ENCODE measurements around the gene STARD9.
"Not testable (repeated sequence)": the region's sequence is repeated elsewhere in the genome, so short reads cannot be mapped to it uniquely, and the experiment has no call there.

STARD9 gene

DNA sequence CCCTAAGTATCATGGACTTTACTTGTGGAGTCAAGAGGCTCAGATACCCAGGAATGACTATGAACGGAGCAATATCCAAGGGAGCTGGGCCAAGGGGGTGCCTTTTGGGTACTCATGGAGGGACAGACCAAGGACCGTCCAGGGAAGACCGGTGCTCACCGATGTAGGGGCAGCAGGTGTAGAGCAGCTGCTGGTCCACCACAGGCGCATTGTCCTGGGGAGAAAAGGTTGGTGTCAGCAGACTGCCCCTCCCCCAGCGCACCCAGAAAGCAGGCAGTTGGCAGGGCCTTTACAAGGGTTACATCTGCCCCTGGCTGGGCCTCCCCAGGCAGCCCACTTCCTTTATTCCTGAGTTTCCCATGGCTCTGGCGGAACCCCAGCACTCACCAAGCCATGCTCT is 154.0 kb downstream of the STARD9 start:
- no peak for DNase-seq (ENCODE audit: low read depth)

DNA sequence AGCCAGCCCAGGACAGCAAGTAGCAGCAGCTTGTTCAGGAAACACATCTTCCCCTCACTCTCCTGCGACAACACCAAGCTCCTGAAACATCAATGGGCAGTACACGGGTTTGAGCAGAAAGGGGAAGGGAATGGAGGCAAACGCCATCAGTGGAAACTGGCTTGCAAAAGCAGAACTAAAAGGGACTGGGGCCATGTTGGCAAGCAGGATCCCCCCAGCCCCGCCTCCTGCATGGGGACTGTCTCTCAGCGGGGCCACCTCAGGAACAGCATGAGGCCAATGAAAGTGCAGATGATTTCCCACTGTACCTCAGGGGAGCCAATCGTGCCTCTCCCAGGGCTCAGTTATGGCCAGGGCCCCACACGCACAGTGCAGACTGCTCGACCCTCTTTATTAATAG is 154.7 kb downstream of the STARD9 start:
- no peak for DNase-seq (ENCODE audit: low read depth)

DNA sequence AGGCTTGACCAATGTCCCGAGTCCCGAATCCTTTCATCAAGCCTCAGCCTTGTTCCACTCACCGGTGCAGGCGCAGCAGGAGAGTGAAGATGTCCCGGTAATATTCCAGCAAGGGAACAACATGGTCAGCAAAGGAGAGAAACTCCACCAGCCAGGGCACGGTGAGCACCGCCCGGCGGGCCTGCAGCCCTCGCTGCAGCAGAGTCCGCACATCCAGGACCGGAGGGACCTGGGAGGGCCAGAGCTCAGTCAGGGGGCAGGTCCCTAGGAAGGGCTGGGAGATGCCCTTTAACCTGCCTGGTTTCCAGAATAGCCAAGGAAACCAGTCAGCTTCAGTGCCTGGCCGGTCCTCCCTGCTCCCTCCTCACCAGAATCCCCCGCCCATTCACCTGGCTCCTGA is 155.1 kb downstream of the STARD9 start:
- no peak for DNase-seq (ENCODE audit: low read depth)

DNA sequence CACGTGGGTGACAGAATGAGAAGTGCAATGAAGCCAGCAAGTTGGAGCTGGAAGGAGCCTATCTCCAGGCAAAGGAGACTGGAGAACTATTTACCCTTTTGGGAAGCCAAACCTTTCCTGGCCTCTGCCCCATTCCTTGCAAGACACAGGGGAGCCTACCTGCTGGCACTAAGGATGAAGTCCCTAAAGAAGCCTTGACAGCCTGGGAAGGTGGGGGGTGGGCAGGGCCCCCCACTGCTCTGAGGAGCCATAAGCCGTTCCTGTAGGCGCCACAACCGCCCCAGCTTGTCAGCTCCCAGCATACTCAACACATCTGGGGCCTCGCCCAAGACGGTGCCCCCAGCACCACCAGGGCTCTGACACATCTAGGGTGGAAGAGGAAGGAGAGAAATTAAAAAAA is 156.1 kb downstream of the STARD9 start:
- no peak for DNase-seq (ENCODE audit: low read depth)

DNA sequence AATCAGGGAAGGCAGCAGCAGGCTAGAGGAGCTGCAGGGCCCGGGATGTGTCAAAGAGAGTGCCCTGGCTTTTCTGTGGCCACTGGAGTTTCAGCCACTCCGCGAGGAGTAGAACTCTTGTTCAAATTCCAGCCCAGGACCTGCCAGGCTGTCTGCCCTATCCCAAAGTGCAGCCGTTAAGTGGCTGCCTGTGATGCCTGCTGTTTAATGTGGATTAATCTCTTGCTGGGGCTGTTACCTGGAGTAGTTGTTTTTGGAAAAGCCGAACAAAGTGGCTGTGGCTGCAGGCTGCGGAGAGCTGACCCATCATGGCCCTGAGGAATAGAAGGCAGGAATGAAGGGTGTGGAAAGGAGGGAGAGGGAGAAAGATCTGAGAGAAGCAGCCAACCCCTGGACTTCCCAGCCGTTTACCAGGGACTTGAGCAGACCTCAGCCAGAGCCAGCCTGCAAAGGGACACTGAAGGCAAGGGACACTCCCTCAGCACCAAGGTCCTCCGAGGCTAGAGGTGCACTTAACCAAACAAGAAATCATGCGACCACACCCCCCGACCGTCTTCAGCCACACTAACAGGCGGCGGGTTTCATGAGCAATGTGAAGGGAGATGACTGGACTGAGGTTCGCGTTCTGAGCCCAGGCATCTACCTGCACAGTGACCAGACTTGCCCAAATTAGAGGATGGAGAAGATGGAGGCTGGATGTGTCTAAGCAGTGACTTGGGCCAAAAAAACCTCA is 156.9 kb downstream of the STARD9 start:
- DNase-seq (ENCODE audit: low read depth) = no peak

DNA sequence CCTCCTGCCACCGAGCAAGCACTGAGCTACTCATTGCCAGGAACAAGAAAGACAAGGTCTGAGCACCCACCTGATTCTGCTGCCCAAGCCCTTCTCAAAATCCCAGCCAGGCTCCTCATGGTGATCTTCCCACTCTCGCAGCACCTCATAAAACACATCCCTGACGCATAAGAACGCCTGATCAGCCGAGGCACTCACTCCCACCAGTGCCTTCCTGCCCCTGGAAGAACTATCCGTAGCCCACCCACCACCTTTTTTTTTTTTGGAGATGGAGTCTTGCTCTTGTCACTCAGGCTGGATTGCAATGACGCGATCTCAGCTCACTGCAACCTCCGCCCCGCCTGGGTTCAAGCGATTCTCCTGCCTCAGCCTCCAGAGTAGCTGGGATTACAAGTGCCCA is 157.6 kb downstream of the STARD9 start:
- no peak for DNase-seq (ENCODE audit: low read depth)

DNA sequence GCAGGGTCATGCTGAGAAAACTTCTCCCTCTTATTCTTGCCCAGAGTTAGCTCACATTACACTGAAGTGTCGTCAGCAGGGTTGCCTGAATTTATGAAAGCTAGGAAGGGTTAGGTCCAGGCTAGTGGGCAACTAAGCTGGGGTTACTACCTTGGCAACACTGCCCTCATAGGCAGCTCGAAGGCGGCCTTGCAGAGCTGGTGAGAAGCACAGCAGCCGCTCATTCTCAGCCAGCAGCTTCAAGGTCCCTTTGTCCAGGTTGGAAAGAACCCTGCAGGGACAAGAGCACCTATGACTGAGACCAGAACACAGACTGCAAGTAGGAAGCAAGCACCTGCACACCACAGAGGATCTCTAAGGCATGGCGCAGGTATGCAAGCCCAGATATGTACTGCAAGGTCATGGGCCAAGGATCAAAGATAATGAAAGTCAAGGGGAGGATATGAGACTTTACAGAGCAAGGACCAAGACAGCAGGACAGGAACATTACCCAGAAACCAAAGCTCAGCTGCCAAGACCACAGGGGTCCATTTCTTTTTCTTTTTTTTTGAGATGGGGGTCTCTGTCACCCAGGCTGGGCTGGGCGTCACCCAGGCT is 158.8 kb downstream of the STARD9 start:
- DNase-seq (ENCODE audit: low read depth) = no peak

DNA sequence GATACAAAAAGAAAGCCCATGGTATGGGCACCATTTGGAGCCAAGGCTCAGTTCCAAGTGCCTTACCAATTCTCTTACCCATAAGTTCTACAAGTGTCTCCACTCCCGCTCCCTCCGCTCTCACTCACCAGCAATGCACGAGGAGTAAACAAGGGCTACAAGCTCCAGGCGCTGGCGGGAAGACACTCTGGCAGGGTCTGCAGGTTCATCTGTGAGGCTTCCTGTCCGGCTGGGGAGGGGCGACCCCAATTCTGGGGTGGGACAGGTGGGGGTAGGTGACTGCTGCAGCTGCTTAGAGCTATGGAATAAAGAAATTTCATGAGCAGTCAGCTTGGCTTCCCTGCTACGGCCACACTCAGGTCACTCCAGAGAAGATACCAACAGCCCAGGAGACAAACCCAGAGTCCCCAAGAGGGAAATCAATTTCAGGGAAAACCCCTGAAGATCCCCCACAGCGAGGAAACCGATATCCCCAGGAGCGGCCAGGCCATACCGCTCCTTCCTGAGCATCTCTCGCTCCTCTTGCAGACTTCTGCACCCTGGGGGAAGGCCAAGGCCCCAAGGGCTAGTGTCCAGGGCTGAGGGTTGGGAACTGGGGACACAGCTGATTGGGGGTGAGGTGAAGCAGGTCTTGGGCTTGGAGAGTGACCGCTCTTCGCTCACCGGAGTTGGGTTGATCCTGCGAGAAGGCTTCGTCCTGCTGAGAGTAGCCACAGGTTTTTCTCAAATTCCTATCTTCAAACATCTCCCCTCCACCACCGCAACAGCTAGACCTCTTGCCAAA is 160.2 kb downstream of the STARD9 start:
- no peak for DNase-seq (ENCODE audit: low read depth)

DNA sequence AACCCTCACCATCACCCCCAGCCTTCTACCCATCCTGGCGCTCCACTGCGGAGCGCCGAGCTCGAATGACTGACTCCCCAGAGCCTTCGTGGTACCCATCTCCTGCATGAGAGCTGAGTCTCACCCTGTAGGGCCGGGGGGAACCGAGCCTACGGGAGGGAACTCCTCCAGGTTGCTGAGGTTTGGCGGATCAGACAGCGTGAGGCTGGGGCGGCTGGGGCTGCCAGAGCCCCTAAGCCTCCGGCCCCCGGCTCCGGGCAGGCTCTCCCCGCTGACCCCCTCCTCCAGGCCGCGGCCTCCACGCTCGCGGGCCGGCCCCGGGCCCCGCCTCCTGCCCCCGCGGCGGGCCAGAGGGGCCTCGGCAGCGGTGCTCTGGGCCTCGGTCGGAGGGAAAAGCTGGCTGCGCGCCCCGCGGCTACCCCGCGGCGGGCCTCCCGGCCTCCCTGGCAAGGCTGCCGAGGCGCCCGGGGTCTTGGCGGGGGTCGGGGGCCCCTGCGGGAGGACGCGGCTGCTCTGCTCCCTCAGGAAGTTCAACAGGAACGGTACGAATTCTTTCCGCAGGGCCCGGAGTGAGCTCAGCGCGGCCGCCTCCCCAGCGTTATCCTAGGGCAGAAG is 160.9 kb downstream of the STARD9 start:
- DNase-seq (ENCODE audit: low read depth) = peak; percentile 12

DNA sequence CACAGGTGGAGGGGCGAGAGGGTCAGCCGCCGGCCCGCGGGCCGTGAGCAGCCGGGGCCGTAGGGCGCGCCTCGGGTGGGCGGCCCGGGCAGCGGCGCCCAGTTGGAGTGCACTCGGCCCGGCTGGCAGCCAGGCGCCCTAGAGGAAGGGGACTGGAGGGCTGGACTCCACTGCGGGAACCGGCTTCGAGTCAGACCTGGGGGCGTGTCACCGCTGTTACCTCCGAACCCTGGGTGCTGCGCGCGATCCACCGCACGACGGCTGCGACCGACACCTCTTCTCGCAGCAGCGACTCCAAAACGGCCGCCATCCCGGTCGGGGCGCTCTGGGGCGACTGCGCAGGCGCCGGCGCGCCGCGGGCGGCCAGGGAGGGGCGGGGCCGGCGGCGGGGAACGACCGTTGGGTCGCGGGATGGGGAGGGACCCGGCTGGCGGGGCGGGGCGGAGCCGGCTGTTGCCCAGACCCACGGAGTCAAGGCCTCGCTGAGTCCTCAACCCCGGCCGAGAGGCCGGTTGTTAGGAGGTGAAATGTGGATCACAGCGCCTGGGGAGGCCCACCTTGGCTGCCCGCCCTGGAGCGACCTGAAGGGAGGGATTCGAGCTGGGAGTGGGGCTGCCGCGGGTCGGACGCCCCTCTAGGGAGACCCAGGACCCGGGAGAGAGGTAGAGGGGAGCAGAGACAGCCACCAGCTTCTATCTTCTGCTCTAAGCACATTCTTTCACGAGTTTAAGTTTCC is 161.6 kb downstream of the STARD9 start, which contains the start of gene CDAN1:
Gene CDAN1 (minus strand): TSS at position 336 of the 736 bp plus-strand sequence. CDS start 26 bp downstream, at position 310.
- DNase-seq (ENCODE audit: low read depth) = peak; percentile 75

DNA sequence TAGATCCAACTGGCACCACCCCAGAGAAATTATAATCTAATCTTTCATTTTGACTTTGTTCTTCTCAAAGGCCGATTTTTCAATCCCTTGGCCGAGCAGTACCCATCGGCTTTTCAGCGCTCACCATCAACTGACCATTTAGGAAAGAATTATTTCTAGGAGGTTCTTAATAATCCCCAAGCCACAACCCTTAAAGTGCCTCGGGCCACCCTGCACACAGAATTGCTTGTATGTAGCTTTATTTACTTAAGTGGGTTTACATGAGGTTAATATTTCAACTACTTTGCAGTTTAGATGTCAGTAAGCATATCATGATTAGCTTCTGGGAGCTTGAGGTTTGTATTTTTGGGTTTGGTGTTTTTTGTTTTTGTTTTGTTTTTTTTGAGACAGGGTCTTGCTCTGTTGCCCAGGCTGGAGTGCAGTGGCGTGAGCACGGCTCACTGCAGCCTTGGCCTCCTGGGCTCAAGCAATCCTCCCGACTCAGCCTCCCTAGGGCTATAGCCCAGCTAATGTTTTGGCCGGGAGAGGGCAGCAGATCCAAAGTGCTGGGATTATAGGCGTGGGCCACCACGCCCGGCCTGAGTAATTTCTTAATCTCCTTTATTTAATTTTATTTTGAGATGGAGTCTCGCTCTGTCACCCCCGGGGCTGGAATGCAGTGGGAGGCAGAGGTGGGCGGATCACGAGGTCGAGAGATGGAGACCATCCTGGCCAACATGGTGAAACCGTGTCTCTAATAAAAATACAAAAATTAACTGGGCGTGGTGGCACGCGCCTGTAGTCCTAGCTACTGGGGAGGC is 162.3 kb downstream of the STARD9 start:
- DNase-seq (ENCODE audit: low read depth) = peak; percentile 9

DNA sequence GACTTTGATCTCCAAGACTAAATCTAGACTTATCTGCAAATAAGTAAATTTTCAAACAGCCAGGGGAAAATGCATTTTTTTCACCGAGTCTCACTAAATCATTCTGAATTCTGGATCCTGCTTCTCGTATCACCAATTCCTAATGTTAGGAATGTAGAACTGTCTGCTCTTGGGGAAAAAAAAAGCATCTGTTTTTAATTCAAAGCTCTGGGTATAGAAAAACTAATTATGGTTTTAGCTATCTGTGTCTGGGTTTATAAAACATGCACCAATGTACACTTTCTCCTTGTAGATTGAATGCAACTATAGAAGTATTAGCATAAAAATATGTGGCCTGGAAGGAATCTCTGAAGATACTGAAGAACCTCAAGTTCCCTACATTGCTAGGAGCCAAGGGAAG is 166.3 kb downstream of the STARD9 start:
- DNase-seq (ENCODE audit: low read depth) = no peak

DNA sequence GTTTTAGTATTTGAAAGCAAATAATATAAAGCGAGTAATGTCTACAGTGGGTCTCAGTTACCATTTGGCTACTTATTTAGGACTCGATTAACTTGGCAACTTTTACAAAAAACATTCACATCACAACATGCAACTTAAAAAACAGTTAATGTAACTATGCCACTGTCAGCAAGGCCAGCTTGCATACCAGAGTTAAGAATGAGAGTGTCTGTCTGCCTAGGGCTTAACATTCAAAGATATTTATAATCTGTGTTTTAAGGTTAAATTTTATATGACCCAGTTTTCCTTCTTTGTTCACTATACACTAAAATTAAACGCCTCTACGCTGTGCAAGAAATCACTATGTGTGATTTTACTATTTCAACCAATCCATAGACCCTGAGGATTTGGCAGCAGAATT is 166.7 kb downstream of the STARD9 start:
- no peak for DNase-seq (ENCODE audit: low read depth)

DNA sequence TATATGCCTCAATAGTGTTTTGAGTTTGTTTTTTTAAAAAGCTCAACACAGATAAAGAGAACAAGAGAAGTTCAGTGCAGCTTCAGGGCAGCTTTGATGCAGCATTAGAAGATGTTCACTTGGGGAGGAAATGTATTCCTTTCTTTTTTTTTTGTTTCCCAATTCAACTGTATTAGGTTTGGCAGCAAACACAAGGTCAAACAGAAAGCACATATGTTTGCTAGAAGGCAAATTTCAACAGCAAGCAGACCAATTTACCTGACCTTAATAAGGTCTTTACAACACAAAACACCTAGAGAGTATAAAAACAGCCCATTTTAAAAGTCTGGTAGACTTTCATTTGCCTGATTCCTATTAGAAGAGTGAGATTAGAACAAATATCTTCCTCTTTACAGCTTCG is 168.8 kb downstream of the STARD9 start:
- no peak for DNase-seq (ENCODE audit: low read depth)

DNA sequence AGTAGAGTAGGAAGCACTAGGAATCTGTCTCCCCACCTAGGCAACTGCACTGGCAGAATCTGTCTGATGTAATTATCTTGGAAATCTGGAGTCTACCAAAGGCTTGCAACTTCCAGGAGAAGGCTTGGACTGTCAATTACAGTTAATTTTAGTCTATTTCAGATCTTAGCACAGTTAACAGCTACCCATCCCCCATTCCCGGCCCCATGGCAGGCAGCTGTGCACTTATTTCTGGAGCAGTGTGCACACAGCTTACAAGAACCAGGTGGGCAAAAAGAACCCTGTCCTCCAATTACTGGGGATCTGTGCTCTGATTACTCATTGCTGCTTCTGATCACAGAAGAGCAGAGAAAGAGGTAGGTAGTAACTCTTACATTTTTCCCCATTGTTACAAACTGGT is 173.9 kb downstream of the STARD9 start:
- DNase-seq (ENCODE audit: low read depth) = no peak

DNA sequence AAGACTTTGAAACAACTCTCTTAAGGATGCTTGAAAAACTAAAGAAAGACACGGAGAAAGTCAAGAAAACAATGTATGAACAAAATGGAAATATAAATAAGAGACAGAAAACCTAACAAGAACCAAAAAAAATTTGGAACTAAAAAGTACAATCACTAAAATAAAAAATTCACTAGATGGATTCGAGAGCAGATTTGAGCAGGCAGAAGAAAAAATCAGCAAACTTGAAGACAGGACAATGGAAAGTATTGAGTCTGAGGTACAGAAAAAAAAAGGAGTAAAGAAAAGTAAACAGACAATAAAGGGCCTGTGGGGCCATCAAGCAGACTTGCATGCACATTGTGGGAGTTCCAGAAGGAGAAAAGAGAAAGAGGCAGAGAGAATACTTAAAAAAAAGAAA is 174.9 kb downstream of the STARD9 start:
- DNase-seq (ENCODE audit: low read depth) = no peak

DNA sequence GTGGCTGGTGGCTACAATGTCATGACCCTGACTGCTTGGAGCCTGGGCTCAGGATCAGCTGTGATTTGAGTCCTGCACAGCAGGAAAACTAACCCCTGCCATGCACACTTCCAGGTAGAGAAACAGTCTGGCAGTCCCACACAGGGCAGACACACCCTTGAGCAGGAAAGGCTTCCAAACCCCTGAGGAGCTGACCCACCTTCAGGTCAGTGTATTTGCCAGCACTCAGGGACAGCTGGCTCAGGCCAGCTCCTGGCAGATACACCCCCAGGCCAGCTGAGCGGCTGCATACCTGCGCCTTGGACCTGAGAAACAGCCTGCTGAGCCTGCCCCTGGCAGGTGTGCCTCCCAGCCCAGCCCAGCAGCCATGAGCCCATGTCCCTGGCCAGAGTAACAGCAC is 183.7 kb downstream of the STARD9 start:
- no peak for DNase-seq (ENCODE audit: low read depth)

DNA sequence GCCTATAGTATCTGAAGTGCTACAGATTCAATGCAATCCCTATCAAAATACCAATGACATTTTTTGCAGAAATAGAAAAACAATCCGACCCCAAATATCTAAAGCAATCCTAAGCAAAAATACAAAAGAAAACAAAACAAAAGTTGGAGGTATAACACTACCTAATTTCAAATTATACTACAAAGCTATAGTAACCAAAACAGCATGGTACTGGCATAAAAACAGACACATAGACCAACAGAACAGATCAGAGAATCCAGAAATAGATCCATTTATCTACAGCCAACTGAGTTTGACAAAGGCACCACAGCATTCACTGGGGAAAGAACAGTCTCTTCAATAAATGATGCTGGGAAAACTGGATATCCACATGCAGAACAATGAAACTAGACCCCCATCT is 185.4 kb downstream of the STARD9 start:
- no peak for DNase-seq (ENCODE audit: low read depth)

DNA sequence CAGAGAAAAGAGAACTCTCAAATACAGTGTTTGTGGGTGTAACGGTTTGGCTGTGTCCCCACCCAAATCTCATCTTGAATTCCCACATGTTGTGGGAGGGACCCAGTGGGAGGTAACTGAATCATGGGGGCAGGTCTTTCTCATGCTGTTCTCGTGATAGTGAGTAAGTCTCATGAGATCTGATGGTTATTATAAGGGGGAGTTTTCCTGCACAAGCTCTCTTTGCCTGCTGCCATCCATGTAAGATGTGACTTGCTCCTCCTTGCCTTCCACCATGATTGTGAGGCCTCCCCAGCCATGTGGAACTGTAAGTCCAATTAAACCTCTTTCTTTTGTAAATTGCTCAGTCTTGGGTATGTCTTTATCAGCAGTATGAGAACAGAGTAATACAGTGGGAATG is 186.4 kb downstream of the STARD9 start:
- not testable (repeated sequence) for DNase-seq (ENCODE audit: low read depth)

DNA sequence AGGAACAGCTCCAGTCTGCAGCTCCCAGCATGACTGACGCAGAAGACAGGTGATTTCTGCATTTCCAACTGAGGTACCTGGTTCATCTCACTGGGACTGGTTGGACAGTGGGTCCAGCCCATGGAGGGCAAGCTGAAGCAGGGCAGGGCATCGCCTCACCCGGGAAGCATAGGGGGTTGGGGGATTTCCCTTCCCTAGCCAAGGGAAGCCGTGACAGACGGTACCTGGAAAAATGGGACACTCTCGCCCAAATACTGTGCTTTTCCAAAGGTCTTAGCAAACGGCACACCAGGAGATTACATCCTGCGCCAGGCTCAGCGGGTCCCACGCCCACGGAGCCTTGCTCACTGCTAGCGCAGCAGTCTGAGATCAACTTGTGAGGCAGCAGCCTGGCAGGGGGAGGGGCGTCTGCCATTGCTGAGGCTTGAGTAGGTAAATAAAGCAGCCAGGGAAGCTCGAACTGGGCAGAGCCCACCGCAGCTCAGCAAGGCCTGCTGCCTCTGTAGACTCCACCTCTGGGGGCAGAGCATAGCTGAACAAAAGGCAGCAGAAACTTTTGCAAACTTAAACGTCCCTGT is 188.8 kb downstream of the STARD9 start:
- not testable (repeated sequence) for DNase-seq (ENCODE audit: low read depth)

DNA sequence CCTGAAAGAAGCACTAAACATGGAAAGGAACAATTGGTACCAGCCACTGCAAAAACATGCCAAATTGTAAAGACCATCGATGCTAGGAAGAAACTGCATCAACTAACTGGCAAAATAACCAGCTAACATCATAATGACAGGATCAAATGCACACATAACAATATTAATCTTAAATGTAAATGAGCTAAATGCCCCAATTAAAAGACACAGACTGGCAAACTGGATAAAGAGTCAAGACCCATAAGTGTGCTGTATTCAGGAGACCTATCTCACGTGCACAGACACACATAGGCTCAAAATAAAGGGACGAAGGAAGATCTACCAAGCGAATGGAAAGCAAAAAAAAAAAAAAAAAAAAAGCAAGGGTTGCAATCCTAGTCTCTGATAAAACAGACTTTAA is 190.7 kb downstream of the STARD9 start:
- DNase-seq (ENCODE audit: low read depth) = not testable (repeated sequence)
